ENCODE measurements around the gene VWA5B1.

DNA sequence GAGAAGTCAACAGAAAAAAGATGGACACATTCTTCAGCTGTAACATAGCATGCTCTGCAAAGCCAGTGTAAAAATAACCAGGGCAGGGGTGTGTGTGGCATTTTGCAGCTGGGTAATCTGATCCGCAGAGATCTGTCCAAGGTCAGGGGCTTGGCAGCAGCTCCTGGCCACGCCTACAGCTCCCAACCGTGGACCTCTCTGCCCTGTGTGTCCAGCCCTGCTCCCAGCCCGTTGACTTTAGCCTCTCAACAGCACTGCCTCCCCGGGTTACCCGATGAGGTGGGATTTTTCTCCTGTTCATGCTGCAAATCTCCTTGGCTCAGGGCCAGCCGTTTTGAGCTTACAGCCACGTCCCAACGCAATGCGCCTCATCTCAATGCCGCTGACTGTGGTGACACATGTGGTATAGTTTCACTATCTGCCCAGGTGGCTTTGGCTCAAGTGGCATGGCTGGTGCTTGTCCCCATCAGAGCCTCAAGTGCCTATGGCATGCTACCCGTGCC, 68.1 kb downstream of the VWA5B1 start:
- TF ChIP-seq POLR2AphosphoS5 (IDR thresholded peaks at IDR 0.05; ENCODE audit: insufficient read depth in 1 of 2, low read depth in 1 of 2) (no peak), POLR2A (IDR thresholded peaks at IDR 0.05) (no peak)
- TF ChIP-seq, protein P1, sequence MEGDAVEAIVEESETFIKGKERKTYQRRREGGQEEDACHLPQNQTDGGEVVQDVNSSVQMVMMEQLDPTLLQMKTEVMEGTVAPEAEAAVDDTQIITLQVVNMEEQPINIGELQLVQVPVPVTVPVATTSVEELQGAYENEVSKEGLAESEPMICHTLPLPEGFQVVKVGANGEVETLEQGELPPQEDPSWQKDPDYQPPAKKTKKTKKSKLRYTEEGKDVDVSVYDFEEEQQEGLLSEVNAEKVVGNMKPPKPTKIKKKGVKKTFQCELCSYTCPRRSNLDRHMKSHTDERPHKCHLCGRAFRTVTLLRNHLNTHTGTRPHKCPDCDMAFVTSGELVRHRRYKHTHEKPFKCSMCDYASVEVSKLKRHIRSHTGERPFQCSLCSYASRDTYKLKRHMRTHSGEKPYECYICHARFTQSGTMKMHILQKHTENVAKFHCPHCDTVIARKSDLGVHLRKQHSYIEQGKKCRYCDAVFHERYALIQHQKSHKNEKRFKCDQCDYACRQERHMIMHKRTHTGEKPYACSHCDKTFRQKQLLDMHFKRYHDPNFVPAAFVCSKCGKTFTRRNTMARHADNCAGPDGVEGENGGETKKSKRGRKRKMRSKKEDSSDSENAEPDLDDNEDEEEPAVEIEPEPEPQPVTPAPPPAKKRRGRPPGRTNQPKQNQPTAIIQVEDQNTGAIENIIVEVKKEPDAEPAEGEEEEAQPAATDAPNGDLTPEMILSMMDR (IDR thresholded peaks at IDR 0.05), result no peak

Measured in vagina (tissue), 2 donors.